Body of pancreas (tissue), 4 donors: Measurements from ENCODE around the gene PTBP3.

Experiments
- CTCF ChIP-seq, 7 experiments: fragments of 450-650 bp in 4 of 7; fragments of 200-600 bp in 3 of 7; sonication (generic) in 3 of 7; IDR thresholded peaks; one replicate each; pipeline ENCODE4 v1.5.1; 2016 to 2019; ENCODE audit warnings: antibody characterized with exemption in 7 of 7
- POLR2A ChIP-seq, 3 donors: fragments of 450-650 bp; IDR thresholded peaks; one replicate each; pipeline ENCODE4 v1.6.1; 2016; ENCODE audit warnings: antibody characterized with exemption in 3 of 3, mild to moderate bottlenecking in 2 of 3

DNA sequence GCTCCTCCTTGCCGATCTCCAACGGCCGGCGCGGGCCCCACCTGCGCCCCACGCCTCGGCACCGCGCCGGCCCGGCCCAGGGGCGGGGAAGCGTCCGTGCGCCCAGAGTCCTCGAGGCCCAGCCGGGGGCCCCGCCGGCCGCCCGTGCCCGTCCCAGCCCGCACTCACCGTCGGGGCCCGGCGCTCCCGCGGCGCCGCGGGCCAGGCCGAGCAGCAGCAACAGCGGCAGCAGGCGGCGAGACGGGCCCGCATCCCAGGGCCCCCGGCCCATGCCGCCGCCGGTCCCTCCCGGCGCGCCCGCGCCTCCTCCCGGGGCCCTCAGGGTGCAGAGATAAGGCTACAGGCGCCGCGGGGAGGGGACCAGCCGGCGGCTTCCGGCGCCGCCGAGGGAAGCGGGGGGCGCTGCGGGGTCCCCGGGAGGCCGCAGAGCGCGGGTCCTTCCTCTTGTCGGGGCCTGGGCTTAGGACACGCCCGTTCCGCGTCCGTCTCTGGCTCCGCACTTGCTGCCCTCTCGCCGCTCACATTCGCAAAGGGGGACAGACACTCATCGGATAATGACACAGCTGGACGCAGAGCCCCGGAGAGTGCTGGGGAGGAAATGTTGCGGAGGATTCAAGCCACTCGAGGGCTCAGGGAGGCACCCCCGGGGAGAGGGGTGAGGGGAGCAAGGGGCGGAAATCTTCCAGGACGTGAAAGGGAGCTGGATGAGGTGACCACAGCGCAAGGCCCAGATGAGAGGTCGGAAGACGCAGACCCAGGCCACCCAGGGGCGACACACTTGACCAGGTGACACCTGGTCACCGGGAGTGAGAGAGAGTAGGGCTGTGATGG lies 158.2 kb downstream of the PTBP3 start, which contains the start of gene SUSD1:
- TF ChIP-seq POLR2A (IDR thresholded peaks at IDR 0.05) (peak in 2 of 3 donors; percentile 26 to 33), CTCF (IDR thresholded peaks at IDR 0.05) (no peak)
